ENCODE data around the gene CPEB4. TPM values are rescaled to one million over a fixed set of nuclear protein-coding genes. Genes with fewer than 3 reads are reported as not detected.

CPEB4 gene
- total RNA-seq, 2 donors from 2014 or later = 51.9 to 102 TPM

DNA sequence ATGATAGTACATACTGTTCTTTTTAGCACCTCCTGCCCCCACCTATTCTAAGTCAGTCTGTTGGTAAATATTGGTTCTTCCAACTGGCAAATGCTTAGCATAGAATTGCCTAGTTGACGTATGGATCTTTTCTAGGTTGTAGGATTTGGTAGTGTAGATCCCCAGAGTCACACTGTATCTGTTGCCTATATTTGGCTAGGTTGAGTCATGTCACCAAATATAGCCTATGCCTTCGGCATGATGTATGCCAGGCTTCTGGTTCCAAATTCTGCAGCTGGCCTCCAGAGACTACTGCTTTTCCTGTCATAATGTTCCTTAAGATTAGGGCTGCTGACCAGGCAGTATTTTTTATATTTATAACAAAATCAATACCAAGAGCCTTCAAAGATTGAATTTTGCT, 38.2 kb downstream of the CPEB4 start:
- intact Hi-C loops (cut with DNase I) = no loop called here
- DNase-seq (ENCODE audit: low spot score) = no peak

DNA sequence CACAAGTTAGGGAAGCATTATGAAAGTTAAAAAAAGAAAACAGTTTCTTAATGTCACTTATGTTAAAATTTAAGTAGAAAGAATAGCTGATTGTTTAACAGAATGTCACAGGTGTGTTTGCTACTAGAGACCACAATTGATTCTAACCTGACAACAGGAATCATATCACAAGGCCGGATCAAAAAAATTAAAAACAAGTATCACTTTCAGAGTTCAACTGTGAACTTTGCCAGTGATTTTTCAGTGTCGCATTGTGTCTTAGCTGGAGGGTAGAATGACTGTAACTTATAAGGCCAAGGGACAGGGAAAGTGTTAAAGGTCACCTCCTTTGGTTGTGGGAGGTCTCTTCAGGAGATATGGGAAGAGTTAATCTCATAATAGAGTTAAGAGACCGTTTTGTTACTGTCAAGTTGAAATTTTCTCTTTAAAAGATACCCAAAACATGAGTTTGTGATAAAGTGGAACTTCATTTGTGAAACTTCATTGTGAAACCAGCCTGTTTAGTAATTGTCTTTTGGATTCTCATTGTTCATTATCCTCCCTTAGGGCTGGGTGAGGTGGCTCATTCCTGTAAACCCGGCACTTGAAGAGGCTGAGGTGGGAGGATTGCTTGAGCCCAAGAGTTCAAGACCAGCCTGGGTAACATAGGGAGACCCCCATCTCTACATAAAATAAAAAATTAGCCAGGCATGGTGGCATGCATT, 40.9 kb downstream of the CPEB4 start:
- intact Hi-C loops (cut with DNase I) = no loop called here
- DNase-seq (ENCODE audit: low spot score) = no peak

DNA sequence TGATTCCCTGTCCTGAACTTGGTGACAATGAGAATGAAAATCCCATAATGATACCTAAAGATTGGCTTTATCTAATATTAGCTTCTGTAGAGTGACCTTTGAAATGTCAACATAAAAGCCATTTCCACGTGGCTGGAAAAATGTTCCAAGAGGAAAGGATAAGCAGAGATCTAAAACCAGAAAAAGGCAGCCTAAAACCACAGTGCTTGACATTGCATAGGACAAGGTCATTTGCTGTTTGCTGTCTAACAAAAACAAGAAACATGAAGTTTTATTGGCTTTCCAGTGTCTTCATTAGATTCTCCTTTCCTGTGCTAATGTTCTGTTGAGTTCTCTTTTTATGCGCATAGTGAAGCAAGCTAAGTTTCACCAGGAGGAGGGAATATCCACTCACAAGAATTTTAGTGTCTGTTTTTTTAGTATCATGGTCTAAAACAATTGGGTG, 44.6 kb downstream of the CPEB4 start:
- intact Hi-C loops (cut with DNase I) = no loop called here
- DNase-seq (ENCODE audit: low spot score) = no peak

DNA sequence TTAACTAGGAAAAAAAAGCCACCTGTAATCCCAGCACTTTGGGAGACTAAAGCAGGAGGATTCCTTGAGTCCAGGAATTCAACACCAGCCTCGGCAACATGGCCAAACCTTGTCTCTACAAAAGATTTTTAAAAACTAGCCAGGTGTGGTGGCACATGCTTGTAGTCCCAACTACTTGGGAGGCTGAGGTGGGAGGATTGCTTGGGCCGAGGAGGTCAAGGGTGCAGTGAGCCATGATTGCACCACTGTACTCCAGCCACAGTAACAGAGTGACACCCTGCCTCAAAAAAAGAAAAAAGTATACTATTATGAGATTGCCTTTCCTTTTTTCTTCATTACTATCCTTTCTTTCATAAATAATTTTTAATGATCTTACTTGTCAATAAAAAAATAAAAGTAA, 45.8 kb downstream of the CPEB4 start:
- no peak for DNase-seq (ENCODE audit: low spot score)
- intact Hi-C loops (cut with DNase I) = no loop called here

DNA sequence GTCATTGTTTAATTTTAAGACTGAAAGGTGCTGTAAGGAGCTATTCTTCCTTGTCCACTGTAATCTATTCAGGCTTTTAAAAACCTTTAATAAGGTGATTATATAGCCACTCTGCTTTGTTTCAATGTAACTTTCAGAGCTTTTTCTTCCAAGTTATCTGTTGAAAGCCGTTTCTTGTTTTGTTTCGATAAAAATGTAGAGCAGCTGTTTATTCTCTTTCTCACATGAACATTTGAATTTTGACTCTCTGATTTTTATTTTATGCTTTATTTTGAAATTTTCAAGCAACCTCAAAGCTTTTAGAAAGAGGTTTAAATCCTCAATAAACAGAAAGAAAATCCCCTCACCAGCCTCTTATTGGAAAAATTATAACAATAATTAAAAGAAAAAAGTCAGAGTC, 47.2 kb downstream of the CPEB4 start:
- no peak for DNase-seq (ENCODE audit: low spot score)
- intact Hi-C loops (cut with DNase I) = no loop called here

DNA sequence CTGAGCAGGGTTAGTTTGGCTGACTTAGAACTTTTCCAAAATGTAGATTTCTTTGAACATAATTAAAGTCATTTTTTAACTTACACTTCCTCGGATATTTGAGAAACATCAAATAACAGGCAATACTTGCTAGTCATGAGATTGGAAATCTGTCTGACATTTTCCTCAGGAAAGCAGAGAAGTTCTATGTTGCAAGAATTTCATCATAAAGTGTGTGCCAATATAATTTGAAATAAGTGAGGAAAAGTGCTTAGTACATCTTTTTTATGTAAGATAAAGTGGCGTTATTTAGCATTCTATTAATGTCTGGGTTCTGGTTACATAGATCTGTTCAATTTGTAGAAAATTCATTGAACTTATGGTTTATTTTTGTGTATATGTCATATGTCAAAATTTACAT, 52.1 kb downstream of the CPEB4 start:
- intact Hi-C loops (cut with DNase I) = no loop called here
- DNase-seq (ENCODE audit: low spot score) = no peak

DNA sequence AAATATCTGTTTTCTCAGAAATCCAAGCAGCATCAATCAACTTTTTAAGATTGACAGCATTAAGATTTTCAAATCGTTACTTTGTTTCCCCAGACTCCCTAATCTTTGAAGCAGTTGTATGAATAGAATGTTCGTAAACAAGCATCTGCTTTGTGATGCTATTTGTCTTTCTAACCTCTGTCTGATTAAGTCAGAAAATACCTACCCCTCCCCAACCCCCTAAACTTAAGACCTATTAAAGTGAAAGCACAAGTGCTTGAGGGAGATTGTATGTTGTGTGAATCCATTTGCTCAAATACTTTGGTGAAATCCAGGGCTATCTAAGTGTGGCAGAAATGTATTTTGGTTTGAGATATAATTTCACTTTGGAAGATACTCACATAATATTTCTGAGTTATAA, 53.0 kb downstream of the CPEB4 start:
- no peak for DNase-seq (ENCODE audit: low spot score)
- intact Hi-C loops (cut with DNase I) = no loop called here

DNA sequence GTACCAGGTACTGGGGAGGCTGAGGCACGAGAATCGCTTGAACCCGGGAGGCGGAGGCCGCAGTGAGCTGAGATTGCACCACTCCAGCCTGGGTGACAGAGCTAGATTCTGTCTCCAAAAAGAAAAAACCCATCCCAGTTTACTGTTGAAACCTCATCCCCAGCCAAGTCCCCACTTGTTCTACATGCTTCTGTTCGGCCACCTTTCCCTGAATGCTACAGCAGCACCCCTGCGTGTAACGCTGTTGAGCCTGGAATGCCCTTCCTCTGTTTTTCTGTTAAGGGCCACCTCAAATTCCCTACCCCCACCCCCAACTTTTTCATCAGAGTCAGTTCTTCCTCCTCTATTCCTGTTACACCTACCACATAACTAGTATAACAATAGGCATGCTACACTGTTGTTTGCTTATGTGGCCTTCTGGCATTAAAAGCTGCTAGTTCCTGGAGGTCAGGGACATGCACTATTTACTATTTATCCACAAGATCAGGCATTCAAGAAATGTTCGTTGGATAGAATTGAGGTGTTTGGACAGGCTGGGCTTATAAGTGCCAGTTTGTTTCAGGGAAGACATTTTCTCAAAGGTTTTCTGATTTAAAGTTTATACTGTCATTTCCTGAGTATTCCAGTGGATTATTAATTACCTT, 53.7 kb downstream of the CPEB4 start:
- intact Hi-C loops (cut with DNase I) = no loop called here
- DNase-seq (ENCODE audit: low spot score) = no peak

DNA sequence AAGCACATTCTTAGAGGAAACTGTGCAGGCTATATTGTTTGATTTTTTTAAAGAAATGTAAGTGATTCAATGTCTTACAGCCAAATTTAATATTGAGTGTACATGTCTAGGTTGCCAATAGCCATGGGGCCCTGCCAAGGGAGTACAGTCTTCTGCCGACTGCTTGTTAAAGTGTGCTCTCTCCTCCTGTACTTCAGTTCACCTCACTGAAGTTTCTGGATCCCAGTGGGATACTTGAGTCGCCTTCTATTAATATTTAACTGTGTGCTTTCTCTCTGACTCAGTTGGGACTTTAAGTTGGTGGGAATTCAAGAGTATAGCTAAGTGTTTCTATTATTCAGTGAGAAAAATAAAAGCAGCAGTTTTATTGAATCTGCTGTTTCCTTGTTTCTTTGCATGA, 56.4 kb downstream of the CPEB4 start:
- intact Hi-C loops (cut with DNase I) = no loop called here
- DNase-seq (ENCODE audit: low spot score) = no peak

DNA sequence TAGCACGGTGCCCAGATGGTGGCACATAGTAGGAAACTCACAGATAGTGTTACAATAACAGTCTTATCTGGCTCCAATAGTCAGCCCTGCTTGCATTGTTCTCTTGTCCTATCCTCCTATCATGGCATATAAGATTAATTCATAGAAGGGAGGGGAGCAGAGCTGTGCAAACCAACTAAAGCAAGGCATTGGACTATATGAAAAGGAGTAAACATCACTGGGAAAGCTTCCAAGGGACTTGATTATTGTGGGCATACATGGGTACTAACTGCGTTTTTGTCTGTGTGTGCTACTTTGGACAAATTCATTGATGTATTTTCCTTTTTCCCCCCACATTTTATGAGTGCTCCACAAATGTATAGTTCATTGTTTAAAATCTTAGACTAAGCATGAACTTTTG, 57.0 kb downstream of the CPEB4 start:
- intact Hi-C loops (cut with DNase I) = no loop called here
- no peak for DNase-seq (ENCODE audit: low spot score)

DNA sequence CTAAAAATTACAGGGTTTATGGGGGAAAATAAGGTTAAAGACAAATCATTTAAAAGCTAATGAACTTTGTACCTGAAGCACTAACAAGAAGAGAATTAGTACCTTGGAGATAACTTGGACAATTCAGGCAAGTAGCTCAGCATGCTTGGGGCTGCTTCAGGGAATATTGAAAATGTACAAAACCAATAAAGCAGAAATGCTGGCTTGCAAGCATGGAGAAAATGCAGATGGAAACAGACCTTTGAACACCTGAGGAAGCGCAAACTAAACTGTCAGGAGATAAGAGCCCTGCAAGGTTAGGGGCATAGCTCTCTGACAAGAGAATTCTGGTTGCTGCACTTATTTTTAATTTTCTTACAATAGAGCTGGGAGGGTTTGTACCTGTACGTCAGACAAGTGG, 58.2 kb downstream of the CPEB4 start:
- no peak for DNase-seq (ENCODE audit: low spot score)
- intact Hi-C loops (cut with DNase I) = no loop called here

DNA sequence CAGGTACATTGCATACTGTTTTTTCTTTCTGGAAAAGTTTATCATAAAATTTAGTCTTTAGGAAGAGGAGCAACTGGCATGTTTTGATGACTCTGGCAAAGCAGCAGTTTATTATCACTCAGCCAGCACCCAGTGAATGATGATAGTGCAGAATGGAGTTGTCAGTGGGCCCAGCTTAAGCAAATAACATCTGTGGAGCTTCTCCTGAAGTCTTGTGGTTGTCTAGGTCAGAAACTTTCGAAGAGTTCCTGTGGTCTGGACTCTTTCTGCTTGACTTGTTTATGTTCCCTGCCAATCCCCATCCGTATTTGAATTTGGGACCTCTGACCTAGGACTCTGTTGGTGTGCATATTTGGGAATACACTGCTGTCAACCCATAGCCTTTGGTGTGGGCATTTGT, 62.7 kb downstream of the CPEB4 start:
- intact Hi-C loops (cut with DNase I) = no loop called here
- no peak for DNase-seq (ENCODE audit: low spot score)

DNA sequence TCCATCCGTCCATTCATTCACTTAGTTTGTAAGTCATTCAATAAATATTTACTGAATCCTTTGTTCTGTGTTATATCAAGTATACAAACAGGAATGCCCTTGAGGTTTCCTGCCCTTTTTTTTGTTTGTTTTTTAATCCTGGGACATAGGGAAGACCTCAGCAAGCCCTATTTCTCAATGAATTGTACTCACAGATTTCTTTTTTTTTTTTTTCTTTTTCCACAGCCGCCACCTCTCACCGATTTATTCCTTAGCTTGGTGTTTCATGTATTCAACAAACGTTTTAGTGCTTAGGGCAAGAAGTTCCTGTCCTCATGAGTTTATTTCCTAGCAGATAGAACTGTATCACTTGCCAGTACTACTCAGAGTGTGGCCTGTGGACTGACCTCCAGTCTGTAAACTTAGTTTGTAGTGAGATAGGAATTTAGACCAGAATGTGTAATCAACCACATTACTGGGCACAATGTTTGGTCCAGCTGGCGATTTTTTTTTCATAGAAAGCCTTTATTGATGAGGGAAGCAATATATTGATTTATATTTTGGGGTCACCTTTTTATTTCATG, 65.5 kb downstream of the CPEB4 start:
- intact Hi-C loops (cut with DNase I) = no loop called here
- no peak for DNase-seq (ENCODE audit: low spot score)

DNA sequence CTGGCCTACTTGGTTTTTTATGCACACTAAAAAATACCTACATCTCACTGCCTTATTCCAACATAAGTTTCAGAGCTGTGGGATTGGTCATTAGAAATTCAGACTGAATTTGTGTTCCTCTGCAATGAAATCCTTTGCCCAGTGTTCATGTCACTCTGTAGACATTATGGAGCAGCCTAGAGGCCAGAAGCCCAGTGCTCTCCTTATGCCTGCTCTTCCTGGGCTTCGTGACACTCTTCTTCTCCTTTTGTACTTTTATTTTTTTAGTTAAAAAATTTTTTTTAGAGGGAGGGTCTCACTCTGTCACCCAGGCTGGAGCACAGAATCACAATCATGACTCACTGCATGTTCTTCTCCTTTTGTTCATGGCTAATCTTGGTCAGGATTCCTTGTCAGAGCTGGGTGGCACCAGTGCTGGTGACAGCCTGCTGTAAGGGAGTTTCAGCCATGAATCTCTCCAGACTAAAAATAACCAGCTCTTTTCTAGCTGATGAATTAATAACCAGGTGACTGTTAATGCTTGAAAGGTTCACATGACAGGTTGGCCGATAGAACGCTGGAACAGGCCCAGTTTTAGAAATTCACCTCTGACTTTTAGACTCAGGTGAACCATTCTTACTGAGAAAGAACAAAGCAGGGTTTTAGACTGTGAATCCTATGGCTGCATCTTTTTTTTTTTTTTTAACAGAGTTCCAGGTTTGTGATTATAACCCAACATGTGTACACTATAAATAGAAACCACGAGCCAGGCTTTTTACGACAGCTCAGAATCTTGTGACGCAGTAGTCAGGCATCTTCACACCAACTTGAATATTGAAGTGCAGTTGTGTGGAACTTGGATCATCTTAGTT, 66.7 kb downstream of the CPEB4 start:
- intact Hi-C loops (cut with DNase I) = no loop called here
- no peak for DNase-seq (ENCODE audit: low spot score)

DNA sequence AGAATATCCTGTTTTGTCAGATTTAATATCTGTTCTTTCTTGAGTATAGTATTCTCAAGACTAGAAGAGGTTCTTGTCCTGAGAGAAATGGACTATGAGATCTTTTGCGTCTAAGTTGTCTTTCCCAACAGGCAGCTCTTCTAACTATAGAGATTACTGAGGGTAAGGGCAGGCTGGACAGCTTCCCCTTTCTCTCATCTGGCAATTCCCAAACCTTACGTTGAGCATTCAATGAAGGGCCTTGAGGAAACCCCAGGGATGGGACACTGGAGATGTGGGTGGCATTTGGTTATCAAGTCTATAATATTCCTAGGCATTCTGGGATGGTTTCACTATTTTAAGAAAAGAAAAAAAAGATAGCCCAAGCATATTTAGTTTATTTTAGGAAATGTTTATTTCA, 72.8 kb downstream of the CPEB4 start:
- intact Hi-C loops (cut with DNase I) = no loop called here
- no peak for DNase-seq (ENCODE audit: low spot score)

DNA sequence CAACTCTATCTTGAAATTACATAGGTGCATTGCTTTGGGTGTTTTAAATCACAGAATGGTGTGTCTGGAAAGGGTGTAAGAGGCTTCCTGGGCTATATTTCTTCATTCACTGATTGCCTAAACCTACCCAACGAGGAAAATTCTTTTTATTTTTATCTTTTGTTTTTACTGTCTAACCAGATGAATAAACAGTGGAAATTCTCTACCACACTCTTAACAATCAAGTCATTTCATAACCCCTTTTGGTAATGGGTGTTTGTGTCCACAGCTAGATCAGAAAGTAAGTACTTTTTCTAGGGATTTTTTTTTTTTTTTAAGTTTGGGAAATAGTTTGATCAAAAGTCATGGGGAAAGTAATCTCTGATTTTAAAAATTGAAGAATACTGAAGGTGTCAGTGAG, 73.3 kb downstream of the CPEB4 start:
- no peak for DNase-seq (ENCODE audit: low spot score)
- intact Hi-C loops (cut with DNase I) = no loop called here

DNA sequence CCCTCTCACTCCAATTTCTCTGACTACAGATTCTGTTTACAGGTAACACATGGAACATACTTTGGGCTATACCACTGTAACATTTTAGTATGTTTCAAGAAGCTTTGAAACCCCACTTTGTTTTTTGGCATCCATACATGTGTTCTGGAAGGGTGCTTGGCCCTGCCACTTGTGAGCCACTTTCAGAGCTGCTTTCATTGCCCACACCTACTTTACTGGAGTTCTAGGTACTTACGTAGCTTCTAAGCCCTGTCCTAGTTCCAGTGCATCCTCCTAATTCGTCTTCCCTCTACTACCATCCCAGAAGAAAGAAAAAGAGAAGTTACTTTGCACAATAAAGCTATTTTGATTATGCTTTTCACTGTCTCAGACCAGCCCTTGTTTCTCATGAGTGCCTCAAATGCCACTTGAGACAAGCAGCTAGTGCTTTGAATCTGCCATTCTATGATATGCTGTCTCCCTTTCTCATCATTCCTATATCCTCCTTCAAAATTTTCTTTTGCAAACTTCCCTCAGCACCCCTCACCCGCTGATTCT, 74.4 kb downstream of the CPEB4 start:
- intact Hi-C loops (cut with DNase I) = no loop called here
- no peak for DNase-seq (ENCODE audit: low spot score)

DNA sequence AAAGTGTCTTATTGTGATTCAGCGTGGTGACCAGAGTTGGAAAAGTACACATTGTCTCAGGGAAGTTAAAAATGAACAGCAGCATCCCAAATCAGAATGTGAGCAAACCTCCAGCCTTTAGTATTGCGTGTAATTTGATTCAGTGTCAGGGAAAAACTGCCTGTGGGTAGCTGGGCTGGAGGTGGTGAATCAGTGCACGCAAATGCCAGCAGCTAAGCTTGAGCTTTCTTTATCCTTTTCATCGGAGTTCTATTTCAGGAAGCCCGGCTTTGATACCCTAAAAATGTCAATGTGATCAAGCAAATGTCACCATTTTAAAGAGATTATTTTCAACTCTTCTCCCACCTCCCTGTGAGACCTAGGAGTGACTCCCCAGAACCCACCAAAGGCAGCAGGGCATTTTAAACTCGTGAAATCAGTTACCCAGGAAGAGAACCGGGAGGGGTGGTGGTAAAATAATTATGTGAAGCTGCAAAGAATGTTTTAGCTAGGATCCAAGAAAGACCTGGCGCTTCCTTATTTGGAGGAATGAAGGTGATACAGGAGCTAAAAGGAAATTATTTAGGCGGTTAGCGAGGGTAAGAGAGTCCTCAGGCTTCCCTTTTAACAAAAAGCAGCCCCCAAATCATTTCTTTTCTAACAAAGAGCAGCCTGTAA, 75.2 kb downstream of the CPEB4 start:
- intact Hi-C loops (cut with DNase I) = no loop called here
- DNase-seq (ENCODE audit: low spot score) = no peak

DNA sequence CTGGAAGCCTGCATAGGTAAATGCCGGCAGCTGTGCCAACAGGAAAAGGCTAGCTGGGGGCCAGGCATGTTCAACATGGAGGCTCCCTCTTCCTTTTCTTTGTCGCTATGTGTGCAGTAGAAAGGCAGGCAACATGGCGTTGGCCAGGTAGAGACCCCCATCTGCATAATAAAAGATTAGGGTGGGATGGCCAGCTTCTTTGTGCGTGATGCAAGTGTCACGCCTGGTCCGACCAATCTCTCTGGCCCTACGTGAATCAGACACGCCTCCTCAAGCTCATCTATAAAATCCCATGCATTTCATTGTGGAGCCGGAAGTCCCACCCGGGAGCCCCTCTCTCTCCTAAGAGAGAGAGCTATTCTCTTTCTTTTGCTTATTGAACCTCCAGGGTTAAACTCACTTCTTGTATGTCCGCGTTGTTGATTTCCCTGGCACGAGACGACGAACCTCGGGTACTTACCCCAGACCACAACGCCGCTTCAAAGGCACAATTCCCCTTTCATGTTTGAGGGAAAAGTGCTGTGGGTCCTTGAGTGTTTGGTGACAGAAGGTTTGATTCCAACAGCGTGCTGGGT, 75.8 kb downstream of the CPEB4 start:
- intact Hi-C loops (cut with DNase I) = no loop called here

More for the DNA sequence above, 75.8 kb downstream of the CPEB4 start:
- DNase-seq (ENCODE audit: low spot score) = no peak

Measured in posterior vena cava (tissue), 2 donors.